Prostate gland (tissue), 2 donors: Measurements from ENCODE around the gene CD164L2. TPM values are rescaled to one million over a fixed set of nuclear protein-coding genes. Genes with fewer than 3 reads are reported as not detected.
A peak's percentile ranks its signal among the peaks of the same experiment; 100 is the strongest.
"Not testable (repeated sequence)": the region's sequence is repeated elsewhere in the genome, so short reads cannot be mapped to it uniquely, and the experiment has no call there.

Experiments
- DNase-seq: peaks from one replicate; pipeline ENCODE4 v3.0.0-alpha.2; 2019; ENCODE audit warnings: low spot score
- H3K27ac ChIP-seq, 2 donors: fragments of 200-600 bp; sonication (generic); 2 replicates each; pipeline ENCODE4 v1.5.1; 2017 to 2019
- H3K27me3 ChIP-seq: fragments of 200-600 bp; sonication (generic); replicated peaks from 2 replicates; pipeline ENCODE4 v1.5.1; 2019; ENCODE audit not compliant: insufficient read depth
- H3K36me3 ChIP-seq, 2 donors: fragments of 200-600 bp; sonication (generic); 1 replicate in 1 of 2; 2 replicates in 1 of 2; pipeline versions ENCODE4 v1.5.1 to v1.8.1; 2017 to 2019
- H3K4me1 ChIP-seq: fragments of 200-600 bp; sonication (generic); replicated peaks from 2 replicates; pipeline ENCODE4 v1.5.1; 2019
- H3K4me3 ChIP-seq, 2 donors: fragments of 200-600 bp; sonication (generic); 2 replicates each; pipeline ENCODE4 v1.5.1; 2017 to 2019
- H3K9me3 ChIP-seq: fragments of 200-600 bp; sonication (generic); 2 replicates; pipeline ENCODE4 v1.5.1; 2017
- POLR2A ChIP-seq: fragments of 450-650 bp; IDR thresholded peaks from one replicate; pipeline ENCODE4 v1.6.1; 2016; ENCODE audit warnings: antibody characterized with exemption, mild to moderate bottlenecking
- POLR2AphosphoS5 ChIP-seq: sonication (generic); formaldehyde crosslinking; IDR thresholded peaks from one replicate; pipeline ENCODE4 v1.6.1; 2017; ENCODE audit warnings: antibody characterized with exemption
- WGBS: methylation state at CpG from one replicate; pipeline ENCODE4 v1.1.5; 2018; 5-methylcytosine and 5-hydroxymethylcytosine counted together
- intact Hi-C: fragments of 100-400 bp; cut with DNase I; formaldehyde crosslinking; loops from one replicate; pipeline ENCODE4 v1.14.2; 2022
- total RNA-seq, 2 donors: library from RNA; depleted of rRNA; stranded (reverse); fragments of >200 nt; gene quantifications; one replicate each; pipeline ENCODE4 v1.1.0, GENCODE V29; 2016
- TF ChIP-seq, protein P1 (sequence below), 4 experiments: fragments of 200-600 bp in 2 of 4; fragments of 450-650 bp in 2 of 4; sonication (generic) in 2 of 4; IDR thresholded peaks; 1 replicate in 3 of 4; 2 replicates in 1 of 4; pipeline ENCODE4 v1.5.1; 2016 to 2019; ENCODE audit warnings: antibody characterized with exemption in 4 of 4, mild to moderate bottlenecking in 2 of 4, moderate library complexity in 2 of 4

CD164L2 gene
- total RNA-seq, 2 donors from 2014 or later = 1.8 to 3.6 TPM

DNA sequence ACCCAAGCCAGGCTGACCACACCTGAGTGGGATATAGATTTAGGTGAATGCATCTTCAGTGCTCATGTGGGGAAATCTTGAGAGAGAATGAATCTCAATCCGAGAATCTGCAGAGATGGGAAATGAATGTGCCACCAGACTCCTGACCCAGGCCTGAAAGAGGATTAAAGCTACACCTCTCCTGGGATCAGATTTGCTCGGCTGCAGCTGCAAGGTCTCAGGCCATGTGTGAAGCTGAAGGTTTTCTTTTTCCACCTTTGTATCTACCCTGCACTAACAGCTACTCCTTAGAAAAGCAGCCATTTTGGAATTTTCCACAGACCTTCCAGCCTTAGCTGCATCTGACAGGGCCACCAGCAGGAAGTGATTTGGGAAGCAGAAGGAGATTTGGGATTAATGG lies 27.6 kb upstream of the CD164L2 start:
- no peak overlapping the region for H3K27ac ChIP-seq
- peaks cover 7 to 12% of the 10 kb centered on the region in 2 donors for H3K36me3 ChIP-seq
- H3K4me1 ChIP-seq = peaks cover 7% of the 10 kb centered on the region
- no peak for DNase-seq
- TF ChIP-seq POLR2AphosphoS5 = no peak
- TF ChIP-seq, protein P1, sequence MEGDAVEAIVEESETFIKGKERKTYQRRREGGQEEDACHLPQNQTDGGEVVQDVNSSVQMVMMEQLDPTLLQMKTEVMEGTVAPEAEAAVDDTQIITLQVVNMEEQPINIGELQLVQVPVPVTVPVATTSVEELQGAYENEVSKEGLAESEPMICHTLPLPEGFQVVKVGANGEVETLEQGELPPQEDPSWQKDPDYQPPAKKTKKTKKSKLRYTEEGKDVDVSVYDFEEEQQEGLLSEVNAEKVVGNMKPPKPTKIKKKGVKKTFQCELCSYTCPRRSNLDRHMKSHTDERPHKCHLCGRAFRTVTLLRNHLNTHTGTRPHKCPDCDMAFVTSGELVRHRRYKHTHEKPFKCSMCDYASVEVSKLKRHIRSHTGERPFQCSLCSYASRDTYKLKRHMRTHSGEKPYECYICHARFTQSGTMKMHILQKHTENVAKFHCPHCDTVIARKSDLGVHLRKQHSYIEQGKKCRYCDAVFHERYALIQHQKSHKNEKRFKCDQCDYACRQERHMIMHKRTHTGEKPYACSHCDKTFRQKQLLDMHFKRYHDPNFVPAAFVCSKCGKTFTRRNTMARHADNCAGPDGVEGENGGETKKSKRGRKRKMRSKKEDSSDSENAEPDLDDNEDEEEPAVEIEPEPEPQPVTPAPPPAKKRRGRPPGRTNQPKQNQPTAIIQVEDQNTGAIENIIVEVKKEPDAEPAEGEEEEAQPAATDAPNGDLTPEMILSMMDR (IDR thresholded peaks at IDR 0.05) = no peak
- no peak for TF ChIP-seq POLR2A
- H3K27me3 ChIP-seq = no peaks in the 10 kb centered on the region
- H3K4me3 ChIP-seq = no peak overlapping the region
- H3K9me3 ChIP-seq = no peaks in the 10 kb centered on the region
- intact Hi-C loops = no loop called here
- 98% methylated on average over 2 of the region's 2 CpGs for WGBS

DNA sequence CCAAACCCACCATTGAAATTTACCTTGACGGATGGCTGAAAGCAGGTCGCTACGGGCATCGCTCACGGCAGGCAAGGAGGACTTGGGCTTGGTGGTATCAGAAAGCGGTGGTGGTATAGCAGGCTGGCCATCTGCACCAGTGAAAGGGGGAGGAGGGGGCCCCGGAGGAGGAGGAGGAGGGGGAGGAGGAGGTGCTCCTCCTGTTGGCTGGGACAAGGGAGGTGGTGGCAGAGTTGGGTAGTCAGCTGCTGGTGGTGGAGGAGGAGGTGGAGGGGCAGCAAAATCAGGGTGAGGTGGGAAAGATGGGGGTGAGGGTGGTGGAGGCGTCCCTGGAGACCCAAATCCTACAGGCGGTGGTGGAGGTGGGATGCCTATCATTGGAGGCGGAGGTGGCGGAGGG lies 26.5 kb upstream of the CD164L2 start:
- no peak for DNase-seq
- H3K36me3 ChIP-seq = peaks cover 7 to 12% of the 10 kb centered on the region in 2 donors
- peaks cover 13% of the 10 kb centered on the region for H3K4me1 ChIP-seq
- no peaks in the 10 kb centered on the region for H3K9me3 ChIP-seq
- TF ChIP-seq, protein P1 (IDR thresholded peaks at IDR 0.05) = no peak
- TF ChIP-seq POLR2AphosphoS5 (no peak), POLR2A (no peak)
- no peak overlapping the region for H3K27ac ChIP-seq
- H3K4me3 ChIP-seq = no peak overlapping the region
- intact Hi-C loops = no loop called here
- 88% methylated on average over 11 of the region's 11 CpGs for WGBS
- H3K27me3 ChIP-seq = no peaks in the 10 kb centered on the region

DNA sequence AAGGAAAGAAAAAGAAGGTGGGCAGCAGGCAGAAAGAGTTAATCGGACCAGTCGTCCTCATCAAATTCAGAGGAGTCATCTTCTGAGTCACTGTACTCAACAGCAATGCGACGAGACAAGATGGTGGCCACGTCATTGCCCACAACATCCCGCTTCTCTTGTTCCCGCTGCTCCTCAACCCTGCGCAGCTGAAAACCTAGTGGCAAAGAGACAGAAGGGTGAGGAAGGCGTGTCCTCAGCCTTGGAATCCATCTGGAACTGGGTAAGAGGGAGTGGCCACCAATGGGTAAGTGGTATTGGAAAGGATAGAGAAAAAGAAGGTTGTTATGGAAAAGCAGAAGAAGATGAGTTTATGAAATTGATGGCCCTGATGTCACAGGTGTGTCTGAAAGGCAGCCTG lies 25.0 kb upstream of the CD164L2 start:
- intact Hi-C loops = no loop called here
- H3K27me3 ChIP-seq = no peaks in the 10 kb centered on the region
- 92% methylated on average over 9 of the region's 9 CpGs for WGBS

DNA sequence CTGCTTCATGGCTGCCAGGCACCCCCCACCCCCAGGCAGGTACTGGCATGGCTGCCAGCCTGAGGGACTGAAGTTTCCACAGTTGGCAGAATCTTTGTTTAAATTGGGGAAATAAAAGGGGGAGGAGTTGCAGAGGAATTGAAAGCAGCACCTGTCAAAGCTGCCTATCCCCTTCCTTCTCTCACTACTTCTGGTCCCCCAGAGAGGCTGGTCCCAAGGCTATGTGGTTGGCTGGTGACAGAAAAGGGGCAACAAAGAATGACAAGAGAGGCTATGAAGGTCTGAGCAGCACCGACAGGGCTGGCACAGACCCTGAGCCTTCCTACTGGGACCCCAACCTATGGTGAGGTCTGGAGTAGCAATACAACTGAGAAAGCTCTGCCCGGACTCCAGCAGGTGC lies 23.7 kb upstream of the CD164L2 start:
- WGBS = 56% methylated on average over 2 of the region's 2 CpGs
- DNase-seq, H3K27me3 ChIP-seq, H3K9me3 ChIP-seq, H3K36me3 ChIP-seq, intact Hi-C loops, H3K4me3 ChIP-seq: not testable (repeated sequence)
- Histone ChIP-seq H3K27ac (peak overlapping the region; percentile 77 to 79), H3K4me1 (peaks cover 30% of the 10 kb centered on the region)
- TF ChIP-seq POLR2AphosphoS5 = peak; percentile 24

More for the DNA sequence above, 25.0 kb upstream of the CD164L2 start:
- peaks cover 19% of the 10 kb centered on the region for H3K4me1 ChIP-seq
- H3K36me3 ChIP-seq = peaks cover 7 to 12% of the 10 kb centered on the region in 2 donors
- DNase-seq = no peak
- H3K27ac ChIP-seq = peak overlapping the region in 1 of 2 donors; percentile 77
- no peaks in the 10 kb centered on the region for H3K9me3 ChIP-seq
- H3K4me3 ChIP-seq = no peak overlapping the region
- TF ChIP-seq POLR2A (no peak), POLR2AphosphoS5 (no peak)
- TF ChIP-seq, protein P1 (IDR thresholded peaks at IDR 0.05) = no peak

DNA sequence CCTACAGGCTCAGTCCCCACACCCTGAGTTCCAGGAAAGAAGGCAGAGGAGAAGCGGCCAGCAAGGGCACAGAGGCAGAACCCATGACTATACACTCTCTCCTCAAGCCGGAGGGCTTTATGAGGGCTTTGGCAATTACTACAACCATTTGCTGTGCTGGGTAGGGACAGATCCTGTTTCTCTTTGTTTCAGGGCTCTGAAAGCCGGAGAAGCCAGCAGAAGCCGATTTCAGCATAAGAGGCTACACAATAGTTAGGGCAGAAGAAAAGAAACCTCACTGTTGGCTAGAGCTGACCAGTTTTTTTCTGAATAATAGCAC lies 23.2 kb upstream of the CD164L2 start:
- no peak for DNase-seq
- WGBS = 40% methylated on average over 4 of the region's 4 CpGs

More for the DNA sequence above, 23.2 kb upstream of the CD164L2 start:
- H3K27me3 ChIP-seq = no peaks in the 10 kb centered on the region
- peaks cover 35% of the 10 kb centered on the region for H3K4me1 ChIP-seq
- peaks cover 7% of the 10 kb centered on the region in 2 donors for H3K36me3 ChIP-seq
- H3K4me3 ChIP-seq = no peak overlapping the region
- H3K27ac ChIP-seq = peak overlapping the region; percentile 77 to 79
- H3K9me3 ChIP-seq = no peaks in the 10 kb centered on the region
- TF ChIP-seq POLR2A = no peak
- TF ChIP-seq POLR2AphosphoS5 = no peak
- TF ChIP-seq, protein P1 (IDR thresholded peaks at IDR 0.05) = no peak
- intact Hi-C loops = no loop called here
